Calu3 (cell line): ENCODE data around the gene USP32. TPM values are rescaled to one million over a fixed set of nuclear protein-coding genes. Genes with fewer than 3 reads are reported as not detected.

ENCODE experiments used
- BruUV-seq: library from RNA; stranded (reverse); fragments of 400-500 nt; replicated peaks from 2 replicates; lab custom pipeline; 2021; lab: Mats Ljungman, UMichigan
- CTCF ChIA-PET: fragments of 300-600 bp; sonication (Branson Sonifier 250); formaldehyde crosslinking; loops from one replicate; lab custom pipeline; 2022; ENCODE audit warnings: antibody characterized with exemption; lab: Charles Lee
- DNase-seq: peaks from one replicate; pipeline ENCODE4 v3.0.0; 2022
- H3K27ac Mint-ChIP-seq: one replicate; pipeline ENCODE4 v1.8.0; 2022; ENCODE audit warnings: mixed read lengths; ENCODE audit not compliant: unreplicated experiment
- H3K27me3 Mint-ChIP-seq: one replicate; pipeline ENCODE4 v1.8.0; 2022; ENCODE audit warnings: mixed read lengths; ENCODE audit not compliant: unreplicated experiment
- H3K36me3 Mint-ChIP-seq: one replicate; pipeline ENCODE4 v1.8.0; 2022; ENCODE audit warnings: mild to moderate bottlenecking, moderate library complexity, mixed read lengths; ENCODE audit not compliant: insufficient read depth, unreplicated experiment
- H3K4me1 Mint-ChIP-seq: one replicate; pipeline ENCODE4 v1.8.0; 2022; ENCODE audit warnings: mild to moderate bottlenecking, low read depth, mixed read lengths; ENCODE audit not compliant: unreplicated experiment
- H3K4me3 Mint-ChIP-seq: one replicate; pipeline ENCODE4 v1.8.0; 2022; ENCODE audit warnings: mild to moderate bottlenecking, low read depth, moderate library complexity, mixed read lengths; ENCODE audit not compliant: unreplicated experiment
- H3K9me3 Mint-ChIP-seq: one replicate; pipeline ENCODE4 v1.8.0; 2022; ENCODE audit warnings: low read depth, mixed read lengths; ENCODE audit not compliant: unreplicated experiment
- CTCF ChIP-seq: fragments of 200-600 bp; IDR thresholded peaks from one replicate; pipeline ENCODE4 v1.8.0; 2022; ENCODE audit warnings: antibody characterized with exemption; ENCODE audit not compliant: unreplicated experiment
- intact Hi-C: fragments of 100-400 bp; cut with micrococcal nuclease; formaldehyde crosslinking; loops from one replicate; pipeline ENCODE4 v1.10.0; 2022; ENCODE audit not compliant: unreplicated experiment
- total RNA-seq: library from RNA; stranded (reverse); gene quantifications from 2 replicates; pipeline ENCODE4 v1.2.3, GENCODE V29; 2022

Gene USP32
- total RNA-seq, 1 experiment from 2014 or later = 29.6 TPM

DNA sequence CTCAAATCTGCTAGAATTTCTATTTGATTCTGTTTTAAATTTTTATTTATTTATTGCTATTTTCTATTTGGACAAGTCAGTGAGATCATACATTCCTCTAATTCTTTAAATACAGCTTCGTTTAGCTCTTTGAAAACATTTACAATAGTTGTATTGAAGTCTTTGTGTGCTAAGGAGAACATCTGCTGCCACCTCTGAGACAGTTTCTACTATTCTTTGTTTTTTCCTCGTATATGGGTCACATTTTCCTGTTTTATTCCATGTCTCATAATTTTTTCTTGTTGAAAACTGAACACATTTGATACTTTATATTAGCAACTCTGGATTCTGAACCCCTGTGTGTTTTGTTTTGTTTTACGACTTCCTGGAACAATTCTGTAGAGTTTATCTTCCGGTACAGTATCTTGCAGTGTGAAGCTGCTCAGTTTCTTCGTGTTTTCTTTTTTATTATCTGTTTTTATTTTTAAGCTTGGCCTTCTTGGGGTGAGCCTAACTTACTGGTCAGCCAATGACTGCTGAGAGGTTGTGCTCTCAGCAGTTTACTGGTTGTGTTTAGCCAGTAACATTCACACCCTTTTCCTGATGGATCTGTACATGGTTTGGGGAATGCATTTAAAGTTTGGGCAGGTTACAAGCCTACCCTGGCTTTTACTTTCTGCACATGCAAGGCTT lies 143.2 kb downstream of the USP32 start:
- H3K27me3 Mint-ChIP-seq = no peaks in the 10 kb centered on the region
- no peak overlapping the region for H3K4me3 Mint-ChIP-seq
- peaks cover 5% of the 10 kb centered on the region for H3K36me3 Mint-ChIP-seq
- no peak for DNase-seq
- BruUV-seq = no TSS peak
- CTCF ChIA-PET = no interaction called here
- H3K4me1 Mint-ChIP-seq = no peaks in the 10 kb centered on the region
- no peak overlapping the region for H3K27ac Mint-ChIP-seq
- TF ChIP-seq CTCF = no peak
- peaks cover 3% of the 10 kb centered on the region for H3K9me3 Mint-ChIP-seq
- intact Hi-C loops = no loop called here

DNA sequence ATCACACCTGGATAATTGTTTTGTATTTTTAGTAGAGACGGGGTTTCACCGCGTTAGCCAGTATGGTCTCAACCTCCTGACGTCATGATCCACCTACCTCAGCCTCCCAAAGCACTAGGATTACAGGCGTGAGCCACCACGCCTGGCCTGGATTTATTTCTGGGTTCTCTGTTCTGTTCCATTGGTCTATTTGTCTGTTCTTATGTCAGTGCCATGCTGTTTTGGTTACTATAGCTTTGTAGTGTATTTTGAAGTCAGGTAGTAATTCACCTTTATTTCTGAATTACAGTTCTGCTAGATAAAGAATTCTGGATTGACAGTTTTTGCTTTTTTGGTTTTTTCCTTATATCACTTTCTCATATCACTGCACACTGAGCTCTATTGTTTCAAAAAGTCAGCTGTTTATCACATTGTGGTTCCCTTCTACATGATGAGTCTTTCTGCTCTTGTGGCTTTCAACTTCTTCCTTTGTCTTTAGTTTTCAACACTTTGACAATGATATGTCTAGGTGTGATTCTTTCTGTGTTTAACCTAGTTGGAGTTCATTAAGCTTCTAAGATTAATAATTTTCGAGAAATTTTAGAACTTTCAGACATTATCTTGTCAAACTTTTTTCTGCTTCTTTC lies 144.0 kb downstream of the USP32 start:
- Mint-ChIP-seq H3K4me1 (no peaks in the 10 kb centered on the region), H3K4me3 (no peak overlapping the region), H3K9me3 (peaks cover 3% of the 10 kb centered on the region), H3K27ac (no peak overlapping the region), H3K27me3 (no peaks in the 10 kb centered on the region), H3K36me3 (peaks cover 5% of the 10 kb centered on the region)
- no peak for DNase-seq
- BruUV-seq = no TSS peak
- CTCF ChIA-PET = no interaction called here
- intact Hi-C loops = no loop called here
- no peak for TF ChIP-seq CTCF

- no peak for TF ChIP-seq CTCF
These were observed 147.3 kb downstream of the USP32 start for GRCh38 chr17:60244656-60245055.

DNA sequence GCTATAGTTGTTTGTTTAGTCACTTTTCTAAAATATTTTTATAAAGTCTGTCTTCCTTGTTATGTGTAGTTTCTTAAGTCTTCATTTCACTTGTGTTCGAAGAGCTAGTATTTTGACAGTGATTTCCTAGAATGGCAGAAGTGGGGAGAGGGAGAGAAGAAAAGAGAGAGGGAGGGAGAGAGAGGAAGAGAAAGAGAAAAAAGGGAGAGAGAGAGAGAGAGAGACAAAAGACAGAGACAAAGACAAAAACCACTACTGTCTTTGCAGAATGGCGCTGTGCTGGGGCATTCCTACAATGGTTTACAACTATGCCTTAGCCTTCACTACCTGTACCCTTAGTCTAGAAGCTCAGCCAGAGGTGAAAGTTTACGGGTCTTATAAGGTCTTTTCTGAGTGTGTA lies 151.6 kb downstream of the USP32 start:
- DNase-seq = no peak
- no TSS peak for BruUV-seq
- Mint-ChIP-seq H3K36me3 (peaks cover under 1% of the 10 kb centered on the region), H3K27ac (no peak overlapping the region), H3K9me3 (no peaks in the 10 kb centered on the region), H3K4me1 (no peaks in the 10 kb centered on the region), H3K27me3 (no peaks in the 10 kb centered on the region), H3K4me3 (no peak overlapping the region)
- TF ChIP-seq CTCF = no peak
- intact Hi-C loops = no loop called here
- CTCF ChIA-PET = no interaction called here

More at GRCh38 chr17:60244656-60245055, 147.3 kb downstream of the USP32 start:
- H3K4me1 Mint-ChIP-seq = no peaks in the 10 kb centered on the region
- peaks cover 3% of the 10 kb centered on the region for H3K9me3 Mint-ChIP-seq
- no TSS peak for BruUV-seq
- no peak for DNase-seq
- H3K27me3 Mint-ChIP-seq = no peaks in the 10 kb centered on the region
- peaks cover 5% of the 10 kb centered on the region for H3K36me3 Mint-ChIP-seq
- intact Hi-C loops = no loop called here
- CTCF ChIA-PET = interaction anchor here (0.6 kb wide), 1 partner anchor 12 kb away, joined by 4 read pairs; no protein-coding TSS in a partner anchor
- H3K27ac Mint-ChIP-seq = no peak overlapping the region
- no peak overlapping the region for H3K4me3 Mint-ChIP-seq
